Gastroesophageal sphincter (tissue), 3 donors: ENCODE measurements around the gene SPACA9.

Experiments
- CTCF ChIP-seq, 4 experiments: fragments of 200-600 bp in 2 of 4; fragments of 450-650 bp in 2 of 4; sonication (generic) in 1 of 4; IDR thresholded peaks; one replicate each; pipeline ENCODE4 v1.5.1; 2017 to 2019; ENCODE audit warnings: antibody characterized with exemption in 4 of 4, mild to moderate bottlenecking in 2 of 4, moderate library complexity in 2 of 4
- EP300 ChIP-seq: sonication (generic); formaldehyde crosslinking; IDR thresholded peaks from one replicate; pipeline ENCODE4 v1.6.1; 2017; ENCODE audit warnings: antibody characterized with exemption, mild to moderate bottlenecking
- POLR2A ChIP-seq, 2 donors: fragments of 450-650 bp; IDR thresholded peaks; one replicate each; pipeline ENCODE4 v1.6.1; 2017; ENCODE audit warnings: antibody characterized with exemption in 2 of 2, mild to moderate bottlenecking in 2 of 2, moderate library complexity in 1 of 2
- POLR2AphosphoS5 ChIP-seq: sonication (generic); formaldehyde crosslinking; IDR thresholded peaks from one replicate; pipeline ENCODE4 v1.6.1; 2017; ENCODE audit warnings: antibody characterized with exemption

- TF ChIP-seq CTCF (IDR thresholded peaks at IDR 0.05) = no peak
- TF ChIP-seq EP300 = no peak
- TF ChIP-seq POLR2A (IDR thresholded peaks at IDR 0.05) = no peak
- TF ChIP-seq POLR2AphosphoS5 = no peak
Observed at GRCh38 chr9:132832171-132832881, 46.4 kb upstream of the SPACA9 start.
